GM18873 (cell line): ENCODE results near the gene TSC2.

Experiments
- ATAC-seq: cut with Tn5 transposase; IDR thresholded peaks from one replicate; pipeline ENCODE4 v1.9.1; 2021; ENCODE audit warnings: mild to moderate bottlenecking, moderate library complexity, moderate number of reproducible peaks; ENCODE audit not compliant: unreplicated experiment, low FRiP score

The TSC2 gene

DNA sequence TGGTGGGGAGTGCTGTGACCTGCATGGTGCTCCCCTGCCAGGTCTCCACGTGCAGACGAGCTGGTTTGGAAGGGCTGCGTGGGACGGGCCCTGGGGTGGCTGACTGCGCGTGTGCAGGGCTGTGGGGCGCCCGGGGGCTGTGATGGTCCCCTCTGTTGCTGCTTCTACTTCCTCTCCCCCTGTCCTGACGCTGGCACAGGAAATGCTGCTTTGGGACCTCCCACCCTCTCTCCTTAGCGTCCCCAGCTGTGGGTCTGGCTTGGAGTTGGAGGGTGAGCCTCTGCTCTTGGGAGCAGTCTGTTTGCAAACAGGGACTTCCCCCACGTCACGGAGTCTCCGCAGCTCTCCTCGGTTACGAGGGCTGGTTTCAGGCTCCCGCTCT is 35.2 kb downstream of the TSC2 start:
- ATAC-seq: no peak

DNA sequence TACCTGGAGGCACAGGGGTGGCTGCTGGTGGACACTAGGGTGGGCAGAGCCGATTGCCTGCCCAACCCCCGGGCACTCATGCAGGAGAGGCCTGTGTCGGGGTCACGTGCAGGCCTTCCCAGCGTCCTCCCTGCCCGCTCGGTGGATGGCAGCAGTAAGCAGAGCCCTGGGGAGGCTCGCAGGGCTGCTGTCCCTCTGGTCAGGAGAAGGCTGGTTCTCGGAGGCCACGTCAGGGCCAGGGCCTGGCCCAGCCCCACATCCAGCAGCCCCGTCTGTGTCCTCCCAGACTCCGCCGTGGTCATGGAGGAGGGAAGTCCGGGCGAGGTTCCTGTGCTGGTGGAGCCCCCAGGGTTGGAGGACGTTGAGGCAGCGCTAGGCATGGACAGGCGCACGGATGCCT is 35.6 kb downstream of the TSC2 start:
- no peak for ATAC-seq

DNA sequence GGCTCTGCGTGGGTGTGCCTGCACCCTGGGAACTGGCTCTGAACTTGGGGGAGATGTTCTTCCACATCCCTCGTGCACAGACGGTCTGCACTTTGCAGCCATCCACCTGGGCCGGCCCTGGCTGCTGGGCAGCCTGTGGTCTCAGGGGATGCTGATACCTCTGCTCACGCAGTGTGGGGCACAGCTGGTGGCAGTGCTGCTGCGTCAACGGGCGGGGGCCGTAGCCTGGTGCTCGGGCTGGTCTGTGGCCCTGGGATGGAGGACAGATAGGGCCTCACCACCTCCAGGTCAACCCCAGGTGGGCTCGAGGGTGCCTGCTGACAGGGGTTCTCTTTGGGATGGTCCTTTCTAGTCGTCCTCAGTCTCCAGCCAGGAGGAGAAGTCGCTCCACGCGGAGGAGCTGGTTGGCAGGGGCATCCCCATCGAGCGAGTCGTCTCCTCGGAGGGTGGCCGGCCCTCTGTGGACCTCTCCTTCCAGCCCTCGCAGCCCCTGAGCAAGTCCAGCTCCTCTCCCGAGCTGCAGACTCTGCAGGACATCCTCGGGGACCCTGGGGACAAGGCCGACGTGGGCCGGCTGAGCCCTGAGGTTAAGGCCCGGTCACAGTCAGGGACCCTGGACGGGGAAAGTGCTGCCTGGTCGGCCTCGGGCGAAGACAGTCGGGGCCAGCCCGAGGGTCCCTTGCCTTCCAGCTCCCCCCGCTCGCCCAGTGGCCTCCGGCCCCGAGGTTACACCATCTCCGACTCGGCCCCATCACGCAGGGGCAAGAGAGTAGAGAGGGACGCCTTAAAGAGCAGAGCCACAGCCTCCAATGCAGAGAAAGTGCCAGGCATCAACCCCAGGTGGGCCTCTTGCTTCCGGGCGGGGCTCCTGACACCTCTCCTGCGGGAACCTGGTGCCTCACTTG is 36.3 kb downstream of the TSC2 start:
- no peak for ATAC-seq

DNA sequence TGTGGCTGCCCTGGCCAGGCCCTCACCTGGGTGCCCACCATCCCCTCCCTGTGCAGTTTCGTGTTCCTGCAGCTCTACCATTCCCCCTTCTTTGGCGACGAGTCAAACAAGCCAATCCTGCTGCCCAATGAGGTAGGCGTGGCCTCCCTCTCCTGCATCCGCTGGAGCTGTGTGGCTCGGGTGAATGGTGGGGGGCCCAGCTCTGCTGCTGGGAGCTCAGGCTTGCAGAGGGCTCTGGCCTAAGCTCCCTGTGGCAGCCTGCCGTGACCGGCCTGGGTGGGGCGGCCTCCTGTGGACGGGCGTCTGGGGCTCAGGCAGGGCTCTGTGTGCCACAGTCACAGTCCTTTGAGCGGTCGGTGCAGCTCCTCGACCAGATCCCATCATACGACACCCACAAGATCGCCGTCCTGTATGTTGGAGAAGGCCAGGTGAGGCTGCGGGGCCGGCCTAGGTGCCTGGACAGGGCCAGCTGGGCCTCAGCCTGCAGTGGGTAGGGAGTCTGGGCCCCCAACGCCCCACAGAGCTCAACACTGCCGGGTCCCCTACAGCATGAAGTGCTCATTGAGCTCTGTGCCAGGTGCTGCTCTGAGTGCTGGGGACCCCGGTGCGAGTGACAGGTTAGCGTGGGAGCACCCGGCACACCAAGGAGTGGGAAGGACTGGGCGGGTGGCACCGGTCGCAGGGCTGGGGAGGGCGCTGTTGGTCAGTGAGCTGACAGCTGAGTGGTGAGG is 37.3 kb downstream of the TSC2 start:
- ATAC-seq: no peak

DNA sequence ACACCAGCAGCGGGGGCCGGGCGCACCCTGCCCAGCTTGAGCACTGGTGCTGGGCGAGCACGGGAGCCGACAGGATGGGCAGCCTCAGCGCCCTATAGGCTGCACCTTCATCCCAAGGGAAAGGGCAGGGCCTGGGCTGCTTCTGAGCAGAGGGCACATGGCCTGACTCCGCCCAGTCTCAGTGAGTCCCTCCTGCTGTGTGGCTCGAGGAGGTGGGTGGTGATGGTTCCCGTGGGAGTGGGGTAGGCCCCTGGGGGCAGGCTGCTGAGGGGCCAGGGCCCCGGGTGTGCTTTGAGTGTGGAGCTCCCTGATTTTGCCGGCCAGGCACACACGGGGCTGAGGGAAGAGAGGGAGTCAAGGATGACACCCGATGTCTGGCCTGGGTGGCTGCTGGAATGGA is 37.9 kb downstream of the TSC2 start:
- ATAC-seq: no peak

DNA sequence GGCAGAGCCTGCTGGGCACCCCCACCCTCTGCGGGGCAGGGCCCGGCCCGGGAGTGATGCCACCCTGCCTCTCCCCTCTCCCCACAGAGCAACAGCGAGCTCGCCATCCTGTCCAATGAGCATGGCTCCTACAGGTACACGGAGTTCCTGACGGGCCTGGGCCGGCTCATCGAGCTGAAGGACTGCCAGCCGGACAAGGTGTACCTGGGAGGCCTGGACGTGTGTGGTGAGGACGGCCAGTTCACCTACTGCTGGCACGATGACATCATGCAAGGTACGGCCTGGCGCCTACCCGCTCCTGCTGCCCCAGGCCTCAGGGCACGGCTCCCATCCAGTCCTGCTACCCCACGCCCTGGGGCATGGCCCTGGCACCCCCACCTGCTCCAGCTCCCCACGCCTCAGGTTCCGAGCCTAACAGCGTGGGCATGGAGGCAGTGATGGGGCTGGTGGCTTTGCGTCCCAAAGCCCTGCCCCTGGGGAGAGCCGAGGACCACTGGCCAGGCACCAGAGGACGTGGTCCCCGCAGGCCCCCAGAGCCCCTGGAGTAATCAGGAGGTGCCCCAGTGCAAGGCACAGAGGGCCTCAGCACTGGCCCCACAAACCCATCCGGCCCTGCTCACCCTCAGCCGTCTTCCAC is 38.4 kb downstream of the TSC2 start:
- no peak for ATAC-seq

DNA sequence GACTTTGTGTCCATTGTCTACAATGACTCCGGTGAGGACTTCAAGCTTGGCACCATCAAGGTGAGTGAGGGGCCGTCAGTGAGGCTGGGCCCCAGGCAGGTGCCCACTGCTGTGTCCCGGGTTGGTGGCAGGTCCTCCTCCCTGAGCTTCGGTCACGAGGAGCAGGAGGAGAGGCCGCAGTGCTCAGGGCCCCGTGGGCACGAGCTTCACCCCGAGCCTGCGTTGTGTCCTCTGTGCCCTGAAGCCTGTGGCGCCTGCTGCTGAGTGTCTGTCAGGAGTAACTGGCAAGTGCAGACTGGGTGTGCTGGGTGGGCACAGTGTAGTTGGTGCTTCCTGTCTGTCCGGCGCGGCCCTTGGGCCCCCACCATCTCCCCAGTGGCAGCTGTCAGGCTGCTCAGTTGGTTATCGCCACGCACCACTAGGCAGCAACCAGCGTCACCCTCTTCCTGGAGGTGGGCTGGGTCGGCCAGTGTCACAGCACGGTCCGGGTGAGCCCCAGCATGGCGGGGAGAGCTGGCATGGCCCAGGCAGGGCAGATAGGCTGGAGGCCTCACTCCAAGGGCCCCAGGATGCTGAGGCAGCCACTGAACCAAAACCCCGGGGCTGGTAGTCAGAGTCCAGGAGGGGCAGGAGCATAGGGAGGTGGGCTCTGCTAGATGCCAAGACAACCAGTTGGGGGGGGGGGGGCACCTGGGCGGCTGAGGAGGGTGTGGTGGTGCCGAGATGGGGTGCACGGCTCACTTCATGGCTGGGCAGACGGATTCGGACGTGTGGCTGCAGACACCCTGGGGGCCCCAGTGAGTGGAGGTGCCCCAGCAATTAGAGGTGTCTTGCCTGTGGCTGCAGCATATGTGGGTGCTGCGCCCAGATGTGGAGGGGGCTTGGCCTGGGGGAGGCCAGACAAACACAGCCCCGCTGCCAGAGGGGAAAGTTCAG is 39.3 kb downstream of the TSC2 start:
- ATAC-seq: no peak

DNA sequence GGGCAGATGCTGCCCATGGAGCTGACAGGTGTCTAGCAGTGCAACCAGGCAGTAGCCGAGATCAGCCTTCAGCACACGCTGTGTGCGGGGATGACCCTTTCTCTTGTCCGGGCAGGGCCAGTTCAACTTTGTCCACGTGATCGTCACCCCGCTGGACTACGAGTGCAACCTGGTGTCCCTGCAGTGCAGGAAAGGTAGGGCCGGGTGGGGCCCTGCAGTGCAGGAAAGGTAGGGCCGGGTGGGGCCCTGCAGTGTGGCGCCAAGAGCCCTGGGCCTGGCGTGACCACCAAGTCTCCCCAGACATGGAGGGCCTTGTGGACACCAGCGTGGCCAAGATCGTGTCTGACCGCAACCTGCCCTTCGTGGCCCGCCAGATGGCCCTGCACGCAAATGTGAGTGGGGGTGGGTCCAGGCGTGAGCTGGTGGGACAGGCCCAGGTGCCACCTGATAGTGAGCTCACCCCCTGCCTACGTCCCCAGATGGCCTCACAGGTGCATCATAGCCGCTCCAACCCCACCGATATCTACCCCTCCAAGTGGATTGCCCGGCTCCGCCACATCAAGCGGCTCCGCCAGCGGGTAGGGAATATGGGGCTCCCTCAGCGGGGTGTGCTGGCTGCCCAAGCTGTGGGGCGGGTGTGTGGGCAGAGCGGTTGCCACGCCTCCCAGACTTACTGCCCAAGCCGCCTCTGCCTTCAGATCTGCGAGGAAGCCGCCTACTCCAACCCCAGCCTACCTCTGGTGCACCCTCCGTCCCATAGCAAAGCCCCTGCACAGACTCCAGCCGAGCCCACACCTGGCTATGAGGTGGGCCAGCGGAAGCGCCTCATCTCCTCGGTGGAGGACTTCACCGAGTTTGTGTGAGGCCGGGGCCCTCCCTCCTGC is 40.2 kb downstream of the TSC2 start:
- no peak for ATAC-seq

DNA sequence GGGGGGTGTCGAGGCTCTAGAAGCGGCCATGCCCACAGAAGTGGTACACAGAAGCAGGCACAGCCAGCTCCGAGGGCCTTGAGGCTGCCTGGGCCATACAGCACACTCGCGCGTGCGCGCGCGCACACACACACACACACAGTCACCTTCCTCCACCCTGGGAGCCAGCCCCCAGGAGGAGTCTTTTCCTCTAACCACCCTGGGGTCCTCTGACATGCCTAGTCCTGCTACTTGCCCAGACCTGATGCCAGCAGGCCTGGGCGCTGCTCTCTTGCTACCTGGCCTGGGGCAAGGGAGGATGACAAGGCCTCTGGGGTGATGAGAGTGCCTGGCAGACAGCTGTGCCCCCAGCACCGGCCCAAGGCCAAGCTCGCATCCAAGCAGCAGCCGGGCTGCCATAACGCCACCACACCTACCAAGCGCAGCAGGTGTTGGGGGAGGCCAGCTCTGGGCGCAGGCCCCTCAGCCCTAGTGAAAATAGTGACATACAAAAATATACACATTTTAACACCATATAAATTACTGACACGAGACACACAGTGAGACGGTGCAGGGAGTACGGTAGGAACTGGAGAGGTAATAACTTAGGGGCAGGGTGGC is 41.1 kb downstream of the TSC2 start:
- ATAC-seq: no peak

DNA sequence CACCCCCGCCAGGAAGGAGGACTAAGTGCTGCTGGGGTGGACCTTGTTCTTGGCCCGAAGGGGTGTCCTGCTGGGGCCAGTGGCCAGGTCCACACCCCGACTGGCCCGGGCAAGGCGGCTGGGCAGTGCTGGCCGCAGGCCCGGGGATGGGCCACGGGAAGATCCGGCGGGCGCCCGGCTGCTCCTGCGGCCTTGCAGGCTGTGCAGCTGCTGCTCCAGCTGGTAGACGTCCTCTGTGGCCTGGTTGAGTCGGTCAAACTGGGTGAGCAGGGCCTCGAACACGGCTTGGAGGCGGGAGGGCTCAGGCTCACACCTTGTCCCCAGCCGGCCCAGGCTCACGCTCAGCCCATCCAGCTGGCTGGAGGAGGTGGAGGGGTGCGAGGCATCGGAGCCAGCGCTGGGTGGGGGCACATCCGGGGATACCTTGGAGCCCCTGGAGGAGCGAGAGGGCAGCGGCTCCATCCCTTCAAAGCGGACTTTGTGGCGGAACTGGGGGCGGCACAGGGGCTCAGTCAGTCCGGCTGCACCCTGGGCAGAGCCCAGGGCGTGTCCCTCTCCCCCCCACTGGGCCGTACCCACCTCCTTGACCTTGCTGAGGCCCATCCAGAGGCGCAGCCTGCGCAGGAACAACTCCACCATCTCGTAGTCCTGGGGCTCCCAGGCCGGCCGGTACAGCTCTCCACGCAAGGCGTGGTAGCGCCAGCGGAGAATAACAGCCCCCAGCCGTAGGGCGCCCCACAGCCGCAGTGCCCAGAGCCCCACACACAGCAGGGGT is 42.1 kb downstream of the TSC2 start:
- ATAC-seq: no peak

DNA sequence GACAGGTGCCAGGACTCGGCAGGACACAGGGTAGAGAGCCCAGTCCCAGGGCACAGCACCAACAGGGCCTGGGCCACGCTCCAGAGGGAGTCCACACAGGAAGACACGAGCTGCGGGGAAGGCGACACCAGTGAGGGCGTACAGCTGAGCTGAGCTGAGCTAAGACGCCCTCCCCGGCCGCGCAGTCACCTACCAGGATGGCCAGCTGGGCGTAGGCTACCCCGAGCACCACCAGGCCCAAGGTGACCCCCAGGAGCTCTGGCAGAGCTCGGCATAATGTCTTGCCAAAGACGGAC is 42.6 kb downstream of the TSC2 start:
- ATAC-seq: no peak

DNA sequence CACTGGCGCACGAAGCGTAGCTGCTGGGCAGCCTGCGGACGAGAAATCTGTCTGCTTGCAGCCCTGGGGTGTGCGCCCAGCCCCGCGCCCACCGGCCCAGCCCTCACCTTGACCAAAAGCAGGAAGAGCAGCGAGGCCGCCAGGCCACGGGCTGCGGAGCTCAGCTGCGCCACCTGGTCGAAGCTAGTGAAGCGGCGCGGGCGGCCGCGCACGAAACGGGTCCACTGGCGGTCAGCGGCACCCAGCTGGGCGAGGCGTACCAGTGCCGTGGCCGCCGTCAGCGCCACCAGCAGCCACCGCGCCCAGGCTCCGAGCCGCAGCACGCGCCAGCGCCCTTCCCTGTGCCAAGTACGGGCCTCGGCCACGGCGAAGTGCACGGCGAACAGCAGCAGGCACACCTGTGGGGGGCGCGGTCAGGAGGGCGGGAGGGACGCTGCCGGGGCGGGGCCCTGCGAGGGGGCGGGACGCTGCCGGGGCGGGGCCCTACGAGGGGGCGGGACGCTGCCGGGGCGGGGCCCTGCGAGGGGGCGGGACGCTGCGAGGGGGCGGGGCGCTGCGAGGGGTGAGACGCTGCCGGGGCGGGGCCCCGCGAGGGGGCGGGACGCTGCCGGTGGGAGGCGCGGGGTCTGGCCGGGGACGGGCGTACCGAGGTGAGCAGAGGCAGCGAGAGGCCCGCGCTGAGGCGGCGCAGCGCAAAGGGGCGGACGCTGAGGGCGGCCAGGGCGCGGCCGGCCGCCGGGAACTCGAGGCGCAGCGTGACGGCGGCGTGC is 43.2 kb downstream of the TSC2 start:
- ATAC-seq: no peak

DNA sequence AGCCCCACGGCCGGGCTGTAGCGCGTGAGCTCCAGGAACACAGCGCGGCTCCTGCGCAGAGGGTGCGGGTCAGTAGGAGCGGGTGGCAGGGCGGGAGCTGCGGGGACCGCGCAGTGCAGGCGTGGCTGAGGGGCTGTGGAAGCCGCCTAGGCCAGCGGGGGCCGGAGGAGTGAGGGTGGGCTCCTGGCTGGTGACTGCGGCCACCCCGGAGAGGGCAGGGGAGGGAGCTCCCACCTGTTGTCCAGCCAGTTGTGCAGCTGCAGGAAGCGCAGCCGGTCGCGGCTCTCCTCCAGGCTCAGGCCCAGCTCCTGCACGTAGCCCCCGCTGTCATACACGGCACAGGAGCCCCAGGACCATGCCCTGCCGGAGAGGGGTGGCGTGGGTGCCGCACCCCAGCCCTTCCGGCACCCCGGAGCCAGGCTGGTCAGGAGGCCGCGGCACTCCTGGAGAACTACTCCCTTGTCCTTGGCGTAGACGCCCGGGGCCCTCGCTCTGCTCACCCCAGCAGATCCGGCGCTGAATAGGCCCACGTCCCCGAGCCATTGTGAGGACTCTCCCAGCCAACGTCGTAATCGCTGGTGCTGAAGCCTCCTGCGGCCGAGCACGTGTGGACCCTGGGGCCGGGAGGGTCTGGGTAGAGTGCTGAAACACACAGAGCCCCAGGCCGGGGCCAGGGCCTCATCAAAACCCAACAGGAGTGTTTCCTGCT is 43.9 kb downstream of the TSC2 start:
- no peak for ATAC-seq

DNA sequence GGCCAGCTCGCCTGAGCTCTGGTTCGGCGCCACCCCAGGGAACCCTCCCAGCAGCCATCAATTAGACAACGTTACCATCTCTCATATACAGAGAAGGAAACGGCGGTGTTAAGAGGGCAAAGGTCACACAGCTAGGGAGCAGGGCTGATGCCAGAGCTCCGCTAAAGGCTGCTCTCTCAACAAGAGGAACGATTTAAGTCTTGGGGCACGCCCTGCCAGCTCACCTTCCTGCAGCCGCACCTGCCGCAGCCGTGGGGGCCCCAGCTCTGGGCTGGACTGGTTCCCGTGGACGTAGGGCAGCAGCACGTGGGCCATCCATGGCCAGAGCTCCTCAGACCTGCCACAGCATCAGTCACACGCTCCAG is 44.5 kb downstream of the TSC2 start:
- ATAC-seq: no peak

DNA sequence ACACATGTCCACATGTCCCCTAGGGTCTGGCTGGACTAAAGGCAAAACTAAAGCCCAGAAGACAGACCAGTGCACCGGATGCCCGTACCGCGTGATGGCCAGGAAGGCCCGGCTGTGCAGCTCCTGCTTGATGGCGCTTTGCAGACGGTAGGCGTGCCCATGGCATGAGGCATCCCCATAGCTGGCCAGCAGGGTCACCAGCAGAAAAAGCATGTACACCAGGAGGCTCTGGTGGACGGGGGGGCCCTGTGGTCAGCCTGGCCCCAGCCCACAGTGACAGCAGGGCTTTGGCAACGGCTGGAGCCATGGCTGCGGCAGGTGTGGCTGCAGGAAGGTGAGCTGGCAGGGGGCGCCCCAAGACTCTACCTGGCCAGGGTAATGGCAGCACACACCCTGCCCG is 45.1 kb downstream of the TSC2 start:
- no peak for ATAC-seq

DNA sequence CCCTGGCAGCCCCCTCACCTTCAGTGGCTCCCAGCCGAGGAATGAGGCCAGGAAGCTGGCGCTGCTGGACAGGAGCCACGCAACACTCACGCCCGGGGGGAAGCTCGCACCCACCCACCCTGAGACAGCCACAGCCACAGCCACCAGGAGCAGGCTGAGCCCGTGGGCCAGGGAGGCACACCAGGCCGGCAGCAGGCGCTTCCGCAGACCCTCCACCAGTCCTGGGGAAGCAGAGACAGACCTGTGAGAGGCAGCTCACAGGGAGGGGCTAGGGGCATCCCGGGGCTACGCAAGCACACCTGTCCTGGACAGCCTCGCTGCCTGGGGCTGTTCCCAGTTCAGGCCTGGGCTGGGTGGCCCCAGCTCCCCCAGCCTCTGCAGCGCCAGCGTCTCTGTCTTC is 46.0 kb downstream of the TSC2 start:
- ATAC-seq: no peak

DNA sequence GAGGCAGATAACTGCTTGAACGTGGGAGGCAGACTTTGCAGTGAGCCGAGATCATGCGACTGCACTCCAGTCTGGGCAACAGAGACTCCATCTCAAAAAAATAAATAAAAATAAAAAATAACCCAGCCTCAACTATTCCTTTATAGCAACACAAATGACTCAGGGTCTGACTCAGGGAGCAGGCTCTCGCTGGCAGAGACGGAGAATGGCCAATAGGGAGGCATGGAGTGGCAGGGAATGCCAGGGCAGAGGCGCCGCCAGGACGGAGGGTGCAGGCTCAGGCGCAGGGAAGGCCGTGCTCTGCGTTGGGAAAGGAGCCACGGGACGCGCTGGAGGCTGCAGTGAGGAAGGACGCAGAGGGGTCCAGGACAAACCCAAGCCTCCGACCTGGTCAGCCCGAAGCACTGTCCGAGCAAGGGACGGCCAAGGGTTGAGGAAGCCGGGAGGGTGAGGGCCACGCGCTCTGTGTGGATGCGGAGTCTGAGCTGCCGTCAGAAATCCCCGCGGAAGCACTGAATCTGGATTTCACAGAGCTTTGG is 47.6 kb downstream of the TSC2 start:
- ATAC-seq: no peak
